H1 (cell line): Measurements from ENCODE around the gene PPP1R7. TPM values are rescaled to one million over a fixed set of nuclear protein-coding genes. Genes with fewer than 3 reads are reported as not detected.

Experiments
- BCL11A ChIP-seq, 2 experiments: IDR thresholded peaks; one replicate each; pipeline ENCODE4 v1.6.1; 2011; ENCODE audit warnings: low read depth in 2 of 2, low read length in 2 of 2, mild to moderate bottlenecking in 2 of 2
- HDAC2 ChIP-seq, 2 experiments: fragments of 300-600 bp in 1 of 2; sonication (generic) in 1 of 2; IDR thresholded peaks; 2 replicates each; pipeline ENCODE4 v1.6.1; 2011 to 2012; ENCODE audit warnings: low read depth in 2 of 2, low read length in 2 of 2, mild to moderate bottlenecking in 2 of 2, moderate library complexity in 2 of 2, borderline replicate concordance in 1 of 2, inconsistent platforms in 1 of 2
- HDAC6 ChIP-seq: IDR thresholded peaks from one replicate; pipeline ENCODE4 v1.7.1; 2012; ENCODE audit warnings: low read depth, mild to moderate bottlenecking, inconsistent platforms, low read length, moderate library complexity
- POLR2AphosphoS5 ChIP-seq: IDR thresholded peaks from 2 replicates; pipeline ENCODE4 v1.6.1; 2011; ENCODE audit warnings: low read depth, low read length
- SRF ChIP-seq: IDR thresholded peaks from 2 replicates; pipeline ENCODE4 v1.6.1; 2011; ENCODE audit warnings: mild to moderate bottlenecking, low read depth, low read length, moderate library complexity
- SUZ12 ChIP-seq: fragments of 200-600 bp; sonication (generic); IDR thresholded peaks from 2 replicates; pipeline ENCODE4 v1.6.1; 2012; ENCODE audit warnings: mild to moderate bottlenecking, inconsistent platforms, low read length, moderate library complexity, mixed read lengths
- TAF7 ChIP-seq: optimal IDR thresholded peaks from 2 replicates; pipeline ENCODE3; 2011; ENCODE audit warnings: low read depth, mild to moderate bottlenecking, inconsistent platforms, low read length, moderate library complexity, borderline replicate concordance
- polyA plus RNA-seq, 7 experiments: library from polyadenylated mRNA; depleted of rRNA in 3 of 7; stranded (reverse) in 5 of 7; unstranded in 2 of 7; fragments of >200 nt in 5 of 7; fragments of 200-250 nt in 2 of 7; gene quantifications; 1 replicate in 5 of 7; 2 replicates in 1 of 7; 4 replicates in 1 of 7; pipeline versions ENCODE4 v1.2.1 to v1.2.3, GENCODE V29; 2011 to 2013; ENCODE audit warnings: missing spikeins in 2 of 7, mixed read lengths in 2 of 7
- total RNA-seq: library from RNA; stranded (reverse); fragmentation: NEBNext Ultra II Directional; extraction: Animal tissue kit (Norgen Biotek cat#: 25700); gene quantifications from 2 replicates; pipeline ENCODE4 v1.2.1, GENCODE V29; 2021

The PPP1R7 gene
- total and polyA plus RNA-seq, 2 of the 8 experiments (the other 6 are each of a cell fraction or from before 2014, with no cell fraction given): 22.2 to 64.0 TPM

- TF ChIP-seq TAF7: no peak
- TF ChIP-seq BCL11A (IDR thresholded peaks at IDR 0.05; ENCODE audit: low read depth in 2 of 2, low read length in 2 of 2): no peak
- no peak for TF ChIP-seq HDAC6
- TF ChIP-seq SRF: no peak
- TF ChIP-seq POLR2AphosphoS5: no peak
- TF ChIP-seq SUZ12: no peak
- no peak for TF ChIP-seq HDAC2 (IDR thresholded peaks at IDR 0.05; ENCODE audit: borderline replicate concordance in 1 of 2, low read depth in 2 of 2, low read length in 2 of 2)
- TF ChIP-seq, all 59 proteins: peak for 0
Observed at GRCh38 chr2:241147336-241147735, 2.9 kb upstream of the PPP1R7 start (continued).
